GM12801 (cell line): Measurements from ENCODE around the gene TOGARAM1.

Experiments
- TF ChIP-seq, protein P1 (sequence below): IDR thresholded peaks from one replicate; pipeline ENCODE4 v1.5.1; 2011; ENCODE audit warnings: control low read depth; ENCODE audit not compliant: insufficient read length; ENCODE audit errors: extremely low read depth

TOGARAM1 gene

GRCh38 chr14:44955528-44955927 lies 6.5 kb upstream of the TOGARAM1 start:
- TF ChIP-seq, protein P1, sequence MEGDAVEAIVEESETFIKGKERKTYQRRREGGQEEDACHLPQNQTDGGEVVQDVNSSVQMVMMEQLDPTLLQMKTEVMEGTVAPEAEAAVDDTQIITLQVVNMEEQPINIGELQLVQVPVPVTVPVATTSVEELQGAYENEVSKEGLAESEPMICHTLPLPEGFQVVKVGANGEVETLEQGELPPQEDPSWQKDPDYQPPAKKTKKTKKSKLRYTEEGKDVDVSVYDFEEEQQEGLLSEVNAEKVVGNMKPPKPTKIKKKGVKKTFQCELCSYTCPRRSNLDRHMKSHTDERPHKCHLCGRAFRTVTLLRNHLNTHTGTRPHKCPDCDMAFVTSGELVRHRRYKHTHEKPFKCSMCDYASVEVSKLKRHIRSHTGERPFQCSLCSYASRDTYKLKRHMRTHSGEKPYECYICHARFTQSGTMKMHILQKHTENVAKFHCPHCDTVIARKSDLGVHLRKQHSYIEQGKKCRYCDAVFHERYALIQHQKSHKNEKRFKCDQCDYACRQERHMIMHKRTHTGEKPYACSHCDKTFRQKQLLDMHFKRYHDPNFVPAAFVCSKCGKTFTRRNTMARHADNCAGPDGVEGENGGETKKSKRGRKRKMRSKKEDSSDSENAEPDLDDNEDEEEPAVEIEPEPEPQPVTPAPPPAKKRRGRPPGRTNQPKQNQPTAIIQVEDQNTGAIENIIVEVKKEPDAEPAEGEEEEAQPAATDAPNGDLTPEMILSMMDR, result no peak

GRCh38 chr14:44956866-44957265 lies 5.1 kb upstream of the TOGARAM1 start:
- TF ChIP-seq, protein P1, result no peak

GRCh38 chr14:44959538-44959937 lies 2.5 kb upstream of the TOGARAM1 start:
- TF ChIP-seq, protein P1, result no peak

GRCh38 chr14:44960146-44960545 lies 1.8 kb upstream of the TOGARAM1 start:
- TF ChIP-seq, protein P1, result no peak

DNA sequence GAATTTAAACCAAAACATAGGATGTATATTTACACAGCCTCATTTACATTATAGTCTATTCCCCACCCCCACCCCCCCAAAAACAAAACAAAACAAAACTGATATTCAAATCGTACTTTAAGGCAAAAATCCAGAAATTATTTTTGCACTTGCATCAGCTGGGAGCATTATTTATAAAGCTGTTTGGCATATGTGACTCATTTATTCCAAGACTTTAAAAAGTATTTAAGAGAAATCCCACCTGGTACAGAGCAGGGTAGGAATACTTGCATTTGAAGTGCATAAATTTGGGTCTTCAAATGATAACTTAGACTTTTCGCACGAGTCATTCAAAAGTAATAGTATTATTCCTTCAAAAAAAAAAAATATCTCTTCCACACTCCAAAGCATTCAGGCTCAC lies 1.3 kb upstream of the TOGARAM1 start:
- TF ChIP-seq, protein P1, result no peak

GRCh38 chr14:44961151-44961553 lies 838 bp upstream of the TOGARAM1 start:
- TF ChIP-seq, protein P1, result no peak

DNA sequence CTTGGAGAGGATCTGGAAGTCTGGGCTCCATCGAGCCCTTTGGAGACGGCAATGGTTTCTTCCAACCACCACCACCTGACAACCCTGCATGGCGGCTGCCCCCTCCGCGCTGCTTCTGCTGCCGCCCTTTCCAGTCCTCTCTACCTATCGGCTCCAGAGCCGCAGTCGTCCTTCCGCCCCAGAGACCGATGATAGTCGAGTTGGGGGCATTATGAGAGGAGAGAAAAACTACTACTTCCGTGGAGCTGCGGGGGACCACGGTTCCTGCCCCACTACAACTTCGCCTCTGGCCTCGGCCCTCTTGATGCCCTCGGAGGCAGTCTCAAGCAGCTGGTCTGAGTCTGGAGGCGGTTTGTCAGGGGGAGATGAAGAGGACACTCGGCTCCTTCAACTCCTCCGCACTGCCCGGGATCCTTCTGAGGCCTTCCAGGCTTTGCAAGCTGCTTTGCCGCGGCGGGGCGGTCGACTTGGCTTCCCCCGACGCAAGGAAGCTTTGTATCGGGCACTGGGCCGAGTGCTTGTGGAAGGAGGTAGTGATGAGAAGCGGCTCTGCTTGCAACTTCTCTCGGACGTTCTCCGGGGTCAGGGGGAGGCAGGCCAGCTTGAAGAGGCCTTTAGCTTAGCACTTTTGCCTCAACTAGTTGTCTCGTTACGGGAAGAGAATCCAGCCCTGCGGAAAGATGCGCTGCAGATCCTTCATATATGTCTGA lies 499 bp downstream of the TOGARAM1 start:
- TF ChIP-seq, protein P1, result no peak

DNA sequence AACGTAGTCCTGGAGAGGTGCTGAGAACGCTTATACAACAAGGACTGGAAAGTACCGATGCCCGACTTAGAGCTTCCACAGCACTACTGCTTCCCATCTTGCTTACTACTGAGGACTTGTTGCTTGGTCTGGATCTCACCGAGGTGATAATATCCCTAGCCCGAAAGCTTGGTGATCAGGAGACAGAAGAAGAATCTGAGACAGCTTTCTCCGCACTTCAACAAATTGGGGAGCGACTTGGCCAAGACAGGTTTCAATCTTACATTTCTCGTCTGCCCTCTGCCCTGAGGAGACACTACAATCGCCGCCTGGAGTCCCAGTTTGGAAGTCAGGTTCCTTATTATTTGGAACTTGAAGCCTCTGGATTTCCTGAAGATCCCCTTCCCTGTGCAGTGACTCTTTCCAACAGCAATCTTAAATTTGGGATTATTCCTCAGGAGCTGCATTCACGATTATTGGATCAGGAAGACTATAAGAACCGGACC lies 1.1 kb downstream of the TOGARAM1 start:
- TF ChIP-seq, protein P1, result no peak
